ENCODE results near the gene SP7. TPM values are rescaled to one million over a fixed set of nuclear protein-coding genes. Genes with fewer than 3 reads are reported as not detected.

SP7 gene
- total and polyA plus RNA-seq, 10 of the 15 experiments (the other 5 are each of a cell fraction or from before 2014, with no cell fraction given), result 0.05 to 0.11 TPM; not detected in 8

- TF ChIP-seq EED (IDR thresholded peaks at IDR 0.05; ENCODE audit: low read depth), result no peak
- TF ChIP-seq ETV6 (conservative IDR thresholded peaks at IDR 0.05 in 1 of 2, IDR thresholded peaks at IDR 0.05 in 1 of 2; ENCODE audit: borderline replicate concordance in 1 of 2, low read depth in 1 of 2), result no peak
- no peak for TF ChIP-seq NFYA (IDR thresholded peaks at IDR 0.05; ENCODE audit: borderline replicate concordance, low read depth, low read length)
- TF ChIP-seq LARP7 (IDR thresholded peaks at IDR 0.05), result 0 out of 2 replicates have a peak, but pooled peaks have one; percentile 33
- no peak for TF ChIP-seq SREBF1 (IDR thresholded peaks at IDR 0.05; ENCODE audit: low read length)
- TF ChIP-seq MXI1 (IDR thresholded peaks at IDR 0.05; ENCODE audit: low read depth, low read length), result peak; percentile 93; the same call in 1 of the 2 replicates
- TF ChIP-seq HDAC2 (IDR thresholded peaks at IDR 0.05), result no peak
- no peak for TF ChIP-seq CBX3 (IDR thresholded peaks at IDR 0.05; ENCODE audit: borderline replicate concordance, low read depth)
- TF ChIP-seq ZNF687 (IDR thresholded peaks at IDR 0.05), result no peak; the same call in 1 of the 2 replicates
- TF ChIP-seq TCF3 (IDR thresholded peaks at IDR 0.05; ENCODE audit: borderline replicate concordance, insufficient read depth, low read depth, low read length), result no peak
- no peak for TF ChIP-seq STAT3 (IDR thresholded peaks at IDR 0.05; ENCODE audit: low read depth, low read length)
- no peak for TF ChIP-seq CHD4 (IDR thresholded peaks at IDR 0.05)
- no peak for TF ChIP-seq ATF3 (IDR thresholded peaks at IDR 0.05; ENCODE audit: borderline replicate concordance, extremely low read depth, low read depth, low read length)
- 0 out of 2 replicates have a peak, but pooled peaks have one; percentile 37 for TF ChIP-seq MEF2A (IDR thresholded peaks at IDR 0.05; ENCODE audit: insufficient read depth, low read depth, low read length)
- peak; percentile 70; the same call in 1 of the 2 replicates for TF ChIP-seq ZBED1 (IDR thresholded peaks at IDR 0.05; ENCODE audit: borderline replicate concordance)
- no peak for TF ChIP-seq YBX1 (IDR thresholded peaks at IDR 0.05)
- TF ChIP-seq SP1 (IDR thresholded peaks at IDR 0.05; ENCODE audit: low read depth, low read length), result no peak
- TF ChIP-seq PBX3 (IDR thresholded peaks at IDR 0.05; ENCODE audit: insufficient replicate concordance, low read depth, low read length), result no peak
- TF ChIP-seq PAX5 (IDR thresholded peaks at IDR 0.05; ENCODE audit: borderline replicate concordance, low read depth, low read length), result no peak
- no peak for TF ChIP-seq ZSCAN29 (IDR thresholded peaks at IDR 0.05)
- TF ChIP-seq E2F8 (IDR thresholded peaks at IDR 0.05; ENCODE audit: low read depth, partially characterized antibody), result no peak
Measured at GRCh38 chr12:53295070-53295890, 40.9 kb downstream of the SP7 start, which contains the start of gene PFDN5 (continued).
